ENCODE measurements around the gene ZBP1. TPM values are rescaled to one million over a fixed set of nuclear protein-coding genes. Genes with fewer than 3 reads are reported as not detected.

ZBP1 gene
- total and polyA plus RNA-seq, 2 experiments from 2014 or later: not detected

DNA sequence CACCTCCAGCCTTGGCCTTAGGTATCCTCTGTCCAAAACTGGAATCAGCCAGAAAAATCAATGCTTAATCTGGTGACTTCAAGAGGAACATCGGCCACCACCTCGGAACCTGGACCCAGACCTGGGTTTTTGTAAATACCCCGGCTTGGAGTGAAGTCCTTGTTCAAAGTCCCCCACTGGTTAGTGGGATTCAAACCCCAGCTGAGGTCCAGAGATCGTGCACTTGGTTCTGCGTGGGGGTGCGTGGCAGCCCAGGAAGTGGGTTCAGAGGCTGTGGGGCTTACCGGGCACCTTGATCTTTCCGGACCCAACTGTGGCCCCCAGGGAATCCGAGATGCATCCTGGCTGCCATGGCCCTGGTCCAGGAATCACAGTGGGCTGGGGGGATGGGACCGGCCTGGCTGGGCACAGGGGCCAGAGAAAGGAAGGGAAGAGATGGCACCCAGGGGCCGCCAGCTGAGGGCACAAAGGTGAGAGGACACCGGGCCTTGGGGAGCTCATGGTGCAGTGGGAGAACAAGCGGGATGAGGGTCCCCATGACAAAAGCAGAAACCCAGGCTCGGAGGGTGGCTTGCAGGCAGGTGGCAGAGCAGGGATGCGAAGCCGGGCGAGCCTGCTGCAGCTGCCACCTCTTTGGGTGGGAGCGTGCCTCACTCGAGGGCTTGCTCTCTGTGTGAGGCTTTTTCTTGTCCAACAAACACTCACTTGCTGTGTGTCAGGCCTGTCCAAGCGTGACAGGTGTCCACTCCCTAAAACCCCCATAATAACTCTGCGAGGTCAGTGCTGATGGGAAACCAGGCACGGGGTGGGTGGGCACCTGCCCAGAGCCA, 27.7 kb downstream of the ZBP1 start:
- TF ChIP-seq, protein P1, sequence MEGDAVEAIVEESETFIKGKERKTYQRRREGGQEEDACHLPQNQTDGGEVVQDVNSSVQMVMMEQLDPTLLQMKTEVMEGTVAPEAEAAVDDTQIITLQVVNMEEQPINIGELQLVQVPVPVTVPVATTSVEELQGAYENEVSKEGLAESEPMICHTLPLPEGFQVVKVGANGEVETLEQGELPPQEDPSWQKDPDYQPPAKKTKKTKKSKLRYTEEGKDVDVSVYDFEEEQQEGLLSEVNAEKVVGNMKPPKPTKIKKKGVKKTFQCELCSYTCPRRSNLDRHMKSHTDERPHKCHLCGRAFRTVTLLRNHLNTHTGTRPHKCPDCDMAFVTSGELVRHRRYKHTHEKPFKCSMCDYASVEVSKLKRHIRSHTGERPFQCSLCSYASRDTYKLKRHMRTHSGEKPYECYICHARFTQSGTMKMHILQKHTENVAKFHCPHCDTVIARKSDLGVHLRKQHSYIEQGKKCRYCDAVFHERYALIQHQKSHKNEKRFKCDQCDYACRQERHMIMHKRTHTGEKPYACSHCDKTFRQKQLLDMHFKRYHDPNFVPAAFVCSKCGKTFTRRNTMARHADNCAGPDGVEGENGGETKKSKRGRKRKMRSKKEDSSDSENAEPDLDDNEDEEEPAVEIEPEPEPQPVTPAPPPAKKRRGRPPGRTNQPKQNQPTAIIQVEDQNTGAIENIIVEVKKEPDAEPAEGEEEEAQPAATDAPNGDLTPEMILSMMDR (IDR thresholded peaks at IDR 0.05; ENCODE audit: low read depth, low read length): no peak
- DNase-seq (ENCODE audit: low read depth in 1 of 2, low spot score in 1 of 2): no peak
- Histone ChIP-seq H3K4me3 (no peak overlapping the region), H3K4me1 (ENCODE audit: low read depth) (no peaks in the 10 kb centered on the region), H3K27me3 (no peaks in the 10 kb centered on the region), H3K36me3 (no peaks in the 10 kb centered on the region), H3K9me3 (ENCODE audit: low read depth) (no peaks in the 10 kb centered on the region), H3K27ac (no peak overlapping the region)

DNA sequence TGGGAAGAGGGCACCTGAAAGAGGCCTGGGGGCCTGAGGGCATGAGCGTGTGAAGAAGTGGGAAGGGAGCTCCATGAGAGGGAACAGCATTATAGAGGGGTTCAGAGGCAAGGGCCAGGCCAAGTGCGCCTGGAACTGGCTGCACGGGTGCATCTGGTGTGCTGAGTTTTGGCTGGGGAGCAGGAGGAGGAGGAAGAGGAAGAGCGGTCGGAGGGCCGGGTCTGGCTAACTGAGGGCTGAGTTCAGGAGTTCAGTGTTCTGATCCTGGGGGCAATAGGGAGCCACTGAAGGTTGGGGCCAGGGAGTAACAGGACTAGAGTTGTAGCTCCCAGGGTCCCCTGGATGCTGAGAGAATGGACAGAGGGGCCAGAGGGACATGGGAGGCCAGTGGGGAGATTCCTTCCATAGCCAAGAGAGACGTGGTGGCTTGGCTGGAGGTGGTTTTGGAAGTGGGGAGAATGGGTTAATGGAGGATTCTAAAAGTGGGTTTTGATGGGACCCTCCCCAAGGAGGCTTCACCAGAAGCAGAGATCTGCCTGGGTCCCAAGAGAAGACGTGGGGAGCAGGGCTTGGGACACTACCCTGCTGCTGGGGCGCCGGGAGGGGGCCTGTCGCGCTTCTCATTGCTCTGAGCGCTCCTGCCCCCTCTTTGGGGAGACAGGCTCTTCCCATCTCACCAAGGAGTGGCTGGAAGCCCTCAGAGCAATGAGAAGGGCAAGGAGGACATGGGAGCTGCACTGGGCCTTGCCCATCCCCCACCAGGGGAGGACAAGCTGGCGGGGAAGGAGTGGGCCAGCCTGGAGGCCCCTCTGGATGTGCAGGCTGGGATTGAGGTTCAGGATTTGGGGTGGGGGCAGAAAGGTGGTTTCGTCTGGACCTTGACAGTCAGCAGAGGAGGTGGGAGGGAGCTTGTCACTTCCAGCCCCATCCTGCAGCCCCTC, 28.7 kb downstream of the ZBP1 start:
- Histone ChIP-seq H3K27ac (no peak overlapping the region), H3K27me3 (no peaks in the 10 kb centered on the region)

DNA sequence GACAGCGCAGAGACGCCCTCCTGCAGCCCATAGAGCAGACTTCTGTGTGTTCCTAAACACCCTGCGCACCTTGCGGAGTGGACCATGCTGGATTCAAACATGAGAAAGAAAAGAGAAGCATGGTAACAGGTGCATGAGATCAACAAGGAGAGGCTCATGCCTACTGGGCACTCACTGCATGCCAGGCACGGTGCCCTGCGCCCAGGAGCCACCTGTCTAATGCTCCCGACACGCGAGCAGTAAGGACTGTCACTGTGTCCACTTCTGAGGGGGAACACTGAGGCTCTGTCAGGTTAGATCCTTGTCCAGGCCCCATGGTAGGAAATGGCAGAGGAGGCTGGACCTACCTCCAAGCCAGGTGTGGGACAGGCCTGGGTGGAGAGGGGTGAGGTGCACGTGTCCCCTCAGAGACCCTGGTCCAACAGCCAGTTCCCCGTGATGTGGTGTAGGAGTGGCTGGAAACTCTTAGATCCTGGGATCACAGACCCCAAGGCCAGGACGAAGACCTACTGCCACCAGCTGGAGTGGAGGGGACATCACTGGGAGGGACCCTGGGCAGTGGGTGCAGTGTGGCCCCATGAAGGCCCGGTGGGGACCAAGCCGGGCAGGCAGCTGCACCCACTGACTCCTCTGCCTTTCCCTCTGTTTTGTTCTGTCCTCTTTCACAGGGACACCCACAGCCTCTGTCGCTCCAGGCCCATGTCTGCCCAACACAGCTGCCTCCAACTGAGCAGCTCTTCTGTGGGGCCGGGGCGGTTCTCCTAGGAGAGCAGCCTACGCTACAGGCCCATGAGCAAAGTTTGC, 29.5 kb downstream of the ZBP1 start:
- H3K9me3 ChIP-seq (ENCODE audit: low read depth): no peaks in the 10 kb centered on the region
- no peak overlapping the region for H3K4me3 ChIP-seq
- no peaks in the 10 kb centered on the region for H3K27me3 ChIP-seq
- no peaks in the 10 kb centered on the region for H3K4me1 ChIP-seq (ENCODE audit: low read depth)
- no peak for DNase-seq (ENCODE audit: low read depth in 1 of 2, low spot score in 1 of 2)
- TF ChIP-seq, protein P1 (IDR thresholded peaks at IDR 0.05; ENCODE audit: low read depth, low read length): no peak
- no peak overlapping the region for H3K27ac ChIP-seq
- no peaks in the 10 kb centered on the region for H3K36me3 ChIP-seq

More for the DNA sequence above, 28.7 kb downstream of the ZBP1 start:
- H3K4me1 ChIP-seq (ENCODE audit: low read depth): no peaks in the 10 kb centered on the region
- H3K4me3 ChIP-seq: no peak overlapping the region
- DNase-seq (ENCODE audit: low read depth in 1 of 2, low spot score in 1 of 2): no peak
- no peaks in the 10 kb centered on the region for H3K36me3 ChIP-seq
- H3K9me3 ChIP-seq (ENCODE audit: low read depth): no peaks in the 10 kb centered on the region
- TF ChIP-seq, protein P1 (IDR thresholded peaks at IDR 0.05; ENCODE audit: low read depth, low read length): no peak

DNA sequence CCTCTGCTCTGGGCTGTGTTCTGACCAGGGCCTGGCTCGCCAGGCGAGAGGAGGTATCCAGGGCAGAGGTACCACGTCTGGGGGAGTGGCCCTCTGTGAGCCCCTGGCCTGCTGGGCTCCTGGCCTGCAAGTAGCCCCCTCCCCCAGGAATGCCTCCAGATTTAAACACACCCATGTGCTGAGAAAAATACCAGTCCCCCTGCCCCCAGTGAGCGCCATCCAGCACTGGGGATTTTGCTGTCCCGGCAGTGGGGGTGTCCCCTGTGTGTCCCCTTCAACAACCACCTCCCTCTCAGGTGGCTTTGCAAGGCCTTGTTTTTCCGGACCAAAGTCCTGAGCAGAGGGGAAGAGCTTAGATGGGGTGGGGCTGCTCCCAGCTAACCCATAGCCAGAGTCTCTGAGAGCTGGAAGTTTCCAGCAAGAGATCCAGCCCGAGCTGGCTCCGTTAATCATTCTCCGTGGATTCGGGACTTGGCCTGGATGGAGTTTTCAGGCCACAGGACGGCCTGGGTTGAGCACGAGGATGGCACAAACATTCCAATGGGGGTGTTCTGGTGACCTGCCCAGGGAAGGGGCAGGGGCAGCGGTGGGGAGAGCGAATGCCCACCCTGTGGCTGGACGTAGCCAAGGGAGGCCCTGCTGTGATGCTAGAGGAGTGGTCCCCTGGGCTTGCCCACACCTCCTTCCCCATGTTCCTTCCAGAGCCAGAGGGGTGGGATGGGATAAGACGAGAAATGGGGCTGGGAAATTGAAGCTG, 30.3 kb downstream of the ZBP1 start:
- H3K9me3 ChIP-seq (ENCODE audit: low read depth): no peaks in the 10 kb centered on the region
- no peaks in the 10 kb centered on the region for H3K27me3 ChIP-seq
- H3K27ac ChIP-seq: no peak overlapping the region
- TF ChIP-seq, protein P1 (IDR thresholded peaks at IDR 0.05; ENCODE audit: low read depth, low read length): no peak
- no peaks in the 10 kb centered on the region for H3K36me3 ChIP-seq
- DNase-seq (ENCODE audit: low read depth in 1 of 2, low spot score in 1 of 2): no peak
- no peaks in the 10 kb centered on the region for H3K4me1 ChIP-seq (ENCODE audit: low read depth)
- no peak overlapping the region for H3K4me3 ChIP-seq

Measured in cardiac muscle cell (in vitro differentiated cells and primary cell).